ENCODE measurements around the gene AATK. TPM values are rescaled to one million over a fixed set of nuclear protein-coding genes. Genes with fewer than 3 reads are reported as not detected.
A peak's percentile ranks its signal among the peaks of the same experiment; 100 is the strongest.

Gene AATK
- total and polyA plus RNA-seq, 12 donors = 1.5 to 8.5 (median 6.2) TPM

DNA sequence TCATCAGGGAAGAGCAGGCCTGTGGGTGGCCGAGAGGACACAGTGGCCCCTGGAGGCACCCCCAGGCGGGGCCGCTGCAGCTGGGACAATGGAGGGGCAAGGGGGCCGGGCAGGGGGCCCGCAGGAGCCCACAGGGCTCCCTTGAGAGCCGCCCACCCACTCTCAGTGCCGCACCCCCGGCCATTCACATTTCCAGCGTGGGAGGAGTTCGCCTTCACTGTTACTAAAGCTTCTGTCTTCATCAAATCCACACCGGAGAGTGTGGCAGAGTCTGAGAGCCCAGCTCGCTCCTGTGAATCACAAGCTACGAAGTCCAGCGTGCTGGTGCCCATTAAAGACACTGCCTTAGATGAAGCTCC, 21.6 kb downstream of the AATK start:
- DNase-seq (no peak), ATAC-seq (no peak)
- H3K27ac ChIP-seq = no peak overlapping the region
- H3K27me3 ChIP-seq = no peaks in the 10 kb centered on the region
- WGBS, 2 donors = 81 to 89% methylated on average over 14 of the region's 14 CpGs
- intact Hi-C loops (cut with DNase I) = loop anchor here in 6 of 10 donors (5.0 to 10.0 kb wide), 8 partner anchors 50 to 390 kb away; partner anchors contain the start of gene CEP131 (in 1 of the 6)
- no peak overlapping the region for H3K4me3 ChIP-seq
- H3K9me3 ChIP-seq = no peaks in the 10 kb centered on the region
- TF ChIP-seq, protein P1, sequence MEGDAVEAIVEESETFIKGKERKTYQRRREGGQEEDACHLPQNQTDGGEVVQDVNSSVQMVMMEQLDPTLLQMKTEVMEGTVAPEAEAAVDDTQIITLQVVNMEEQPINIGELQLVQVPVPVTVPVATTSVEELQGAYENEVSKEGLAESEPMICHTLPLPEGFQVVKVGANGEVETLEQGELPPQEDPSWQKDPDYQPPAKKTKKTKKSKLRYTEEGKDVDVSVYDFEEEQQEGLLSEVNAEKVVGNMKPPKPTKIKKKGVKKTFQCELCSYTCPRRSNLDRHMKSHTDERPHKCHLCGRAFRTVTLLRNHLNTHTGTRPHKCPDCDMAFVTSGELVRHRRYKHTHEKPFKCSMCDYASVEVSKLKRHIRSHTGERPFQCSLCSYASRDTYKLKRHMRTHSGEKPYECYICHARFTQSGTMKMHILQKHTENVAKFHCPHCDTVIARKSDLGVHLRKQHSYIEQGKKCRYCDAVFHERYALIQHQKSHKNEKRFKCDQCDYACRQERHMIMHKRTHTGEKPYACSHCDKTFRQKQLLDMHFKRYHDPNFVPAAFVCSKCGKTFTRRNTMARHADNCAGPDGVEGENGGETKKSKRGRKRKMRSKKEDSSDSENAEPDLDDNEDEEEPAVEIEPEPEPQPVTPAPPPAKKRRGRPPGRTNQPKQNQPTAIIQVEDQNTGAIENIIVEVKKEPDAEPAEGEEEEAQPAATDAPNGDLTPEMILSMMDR (IDR thresholded peaks at IDR 0.05) = no peak
- H3K4me1 ChIP-seq = peaks cover 0 to 9% (median 9%) of the 10 kb centered on the region in 9 donors
- H3K36me3 ChIP-seq = no peaks in the 10 kb centered on the region

DNA sequence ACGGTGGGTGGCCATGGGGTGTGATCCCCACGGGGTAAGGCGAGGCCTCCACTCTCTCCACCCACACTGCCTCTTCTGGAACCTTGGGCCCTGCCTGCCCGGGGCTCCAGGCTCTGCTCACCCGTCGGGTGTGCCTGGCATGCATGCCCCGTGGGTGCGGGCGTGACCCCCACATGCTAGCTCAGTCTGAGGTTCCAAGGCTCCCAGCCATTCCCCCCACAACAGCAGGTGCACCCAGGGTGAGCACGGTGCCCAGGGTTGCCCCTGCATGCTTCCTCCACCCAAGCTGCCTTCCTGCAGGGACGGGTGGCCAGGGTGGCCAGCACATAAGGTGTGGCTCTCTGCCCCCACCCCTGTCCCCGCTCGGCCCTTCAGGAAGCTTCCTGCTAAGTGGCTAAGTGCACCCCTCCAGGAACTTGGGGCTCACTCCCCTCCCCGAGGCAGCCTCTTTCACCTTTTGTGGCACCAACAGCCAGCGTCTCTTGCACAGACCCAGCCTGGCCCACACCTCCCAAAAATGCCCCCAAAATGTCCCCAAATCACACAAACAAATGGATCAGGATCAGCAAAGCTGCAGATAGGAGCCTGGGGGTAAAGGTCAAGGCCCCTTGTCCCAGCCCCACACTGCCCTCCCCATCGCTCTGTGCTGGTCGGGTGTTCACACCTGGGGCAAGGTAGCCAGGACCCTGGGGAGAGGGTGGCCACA, 22.2 kb downstream of the AATK start:
- intact Hi-C loops (cut with DNase I) = loop anchor here in 9 of 10 donors (2.0 to 10.0 kb wide), 10 partner anchors 51 to 391 kb away; partner anchors contain the start of gene CEP131 (in 1 of the 9)
- H3K27me3 ChIP-seq = no peaks in the 10 kb centered on the region

DNA sequence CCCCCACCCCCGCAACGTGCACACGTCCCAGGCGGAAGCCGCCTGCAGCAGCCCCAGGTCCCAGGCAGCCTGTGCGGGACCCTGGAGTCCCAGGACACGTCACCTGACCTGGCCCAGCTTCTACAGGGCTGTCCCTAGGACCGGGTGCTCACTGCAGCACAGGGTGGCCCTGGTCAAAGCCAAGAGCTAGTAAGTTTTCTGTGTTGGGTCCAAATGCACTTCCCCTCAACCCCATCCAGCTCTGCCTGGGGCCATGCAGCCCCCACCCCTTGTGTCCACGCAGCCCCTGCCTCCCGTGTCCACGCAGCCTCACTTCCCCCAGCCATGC, 22.9 kb downstream of the AATK start:
- ATAC-seq (peak in 4 of 8 donors; percentile 9 to 41 (median 18)), DNase-seq (no peak)
- H3K4me3 ChIP-seq = no peak overlapping the region
- H3K36me3 ChIP-seq = no peaks in the 10 kb centered on the region
- 75 to 81% methylated on average over 8 to 11 of the region's 11 CpGs for WGBS, 2 donors
- intact Hi-C loops (cut with DNase I) = loop anchor here in 9 of 10 donors (2.0 to 10.0 kb wide), 10 partner anchors 52 to 392 kb away; partner anchors contain the start of gene CEP131 (in 1 of the 9)
- TF ChIP-seq, protein P1 (IDR thresholded peaks at IDR 0.05) = no peak
- H3K9me3 ChIP-seq = no peaks in the 10 kb centered on the region
- H3K4me1 ChIP-seq = peaks cover 0 to 9% (median 9%) of the 10 kb centered on the region in 9 donors
- H3K27me3 ChIP-seq = no peaks in the 10 kb centered on the region
- H3K27ac ChIP-seq = no peak overlapping the region

More for the DNA sequence above, 22.2 kb downstream of the AATK start:
- DNase-seq (no peak), ATAC-seq (peak in 1 of 8 donors; percentile 3)
- H3K36me3 ChIP-seq = no peaks in the 10 kb centered on the region
- TF ChIP-seq, protein P1 (IDR thresholded peaks at IDR 0.05) = no peak
- 88 to 91% methylated on average over 17 of the region's 17 CpGs for WGBS, 2 donors
- peaks cover 0 to 9% (median 9%) of the 10 kb centered on the region in 9 donors for H3K4me1 ChIP-seq
- no peaks in the 10 kb centered on the region for H3K9me3 ChIP-seq
- H3K27ac ChIP-seq = no peak overlapping the region
- no peak overlapping the region for H3K4me3 ChIP-seq

DNA sequence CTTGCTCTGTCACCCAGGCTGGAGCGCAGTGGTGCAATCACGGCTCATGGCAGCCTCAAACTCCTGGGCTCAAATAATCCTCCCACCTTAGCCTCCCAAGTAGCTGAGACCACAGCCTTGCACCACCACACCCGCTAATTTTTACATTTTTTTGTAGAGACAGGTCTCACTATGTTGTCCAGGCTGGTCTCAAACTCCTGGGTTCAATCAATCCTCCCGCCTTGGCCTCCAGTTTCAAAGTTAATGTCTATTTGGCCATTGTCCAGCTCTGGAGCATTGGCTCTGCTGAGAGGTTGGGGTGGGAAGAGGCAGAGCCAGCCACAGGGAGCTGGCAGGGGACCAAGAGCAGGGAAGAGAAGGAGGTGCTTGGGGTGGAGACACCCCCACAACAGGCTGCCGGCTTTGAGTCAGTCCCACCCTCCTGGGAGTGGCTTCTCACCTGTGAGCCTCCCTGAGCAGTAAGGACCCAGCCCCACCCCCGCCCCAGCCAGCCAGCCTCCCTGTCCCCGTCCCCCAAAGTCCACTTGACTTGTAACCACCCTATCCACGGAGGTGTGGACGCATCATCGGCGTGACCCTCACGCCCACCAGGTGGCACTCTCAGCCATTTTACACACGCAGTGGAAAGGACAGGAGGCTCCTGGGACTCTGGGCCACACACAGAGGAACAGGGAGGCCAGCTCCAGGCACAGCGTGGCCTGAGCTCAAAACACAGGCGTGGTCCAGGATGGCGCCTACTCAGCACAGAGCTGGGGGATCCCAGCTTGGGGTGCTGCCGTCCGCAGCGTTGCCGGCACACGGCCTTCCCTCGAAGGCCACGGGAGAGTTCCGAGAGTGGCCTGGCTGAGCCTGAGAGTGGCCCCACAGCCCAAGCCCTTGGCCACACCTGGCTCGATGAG, 23.5 kb downstream of the AATK start:
- intact Hi-C loops (cut with DNase I) = loop anchor here in 9 of 10 donors (1.0 to 10.0 kb wide), 12 partner anchors 52 to 392 kb away; partner anchors contain the start of gene CEP131 (in 1 of the 9)
- DNase-seq (peak; percentile 81 to 82), ATAC-seq (peak; percentile 89 to 98 (median 92))
- WGBS, 2 donors = 35 to 41% methylated on average over 25 of the region's 25 CpGs
- no peak overlapping the region for H3K4me3 ChIP-seq
- no peaks in the 10 kb centered on the region for H3K9me3 ChIP-seq
- TF ChIP-seq, protein P1 (IDR thresholded peaks at IDR 0.05) = peak; percentile 47 to 77 (median 75)
- peaks cover 0 to 9% (median 9%) of the 10 kb centered on the region in 9 donors for H3K4me1 ChIP-seq
- no peaks in the 10 kb centered on the region for H3K27me3 ChIP-seq
- no peaks in the 10 kb centered on the region for H3K36me3 ChIP-seq
- no peak overlapping the region for H3K27ac ChIP-seq
